Breast epithelium (tissue), 3 donors: Measurements from ENCODE around the gene HLA-DRB1.

ENCODE experiments used
- POLR2A ChIP-seq: fragments of 450-650 bp; IDR thresholded peaks from one replicate; pipeline ENCODE4 v1.6.1; 2016; ENCODE audit warnings: antibody characterized with exemption, mild to moderate bottlenecking, moderate library complexity
- TF ChIP-seq, protein P1 (sequence below), 3 donors: fragments of 450-650 bp; IDR thresholded peaks; one replicate each; pipeline ENCODE4 v1.5.1; 2016 to 2017; ENCODE audit warnings: antibody characterized with exemption in 3 of 3, mild to moderate bottlenecking in 3 of 3, moderate library complexity in 3 of 3

DNA sequence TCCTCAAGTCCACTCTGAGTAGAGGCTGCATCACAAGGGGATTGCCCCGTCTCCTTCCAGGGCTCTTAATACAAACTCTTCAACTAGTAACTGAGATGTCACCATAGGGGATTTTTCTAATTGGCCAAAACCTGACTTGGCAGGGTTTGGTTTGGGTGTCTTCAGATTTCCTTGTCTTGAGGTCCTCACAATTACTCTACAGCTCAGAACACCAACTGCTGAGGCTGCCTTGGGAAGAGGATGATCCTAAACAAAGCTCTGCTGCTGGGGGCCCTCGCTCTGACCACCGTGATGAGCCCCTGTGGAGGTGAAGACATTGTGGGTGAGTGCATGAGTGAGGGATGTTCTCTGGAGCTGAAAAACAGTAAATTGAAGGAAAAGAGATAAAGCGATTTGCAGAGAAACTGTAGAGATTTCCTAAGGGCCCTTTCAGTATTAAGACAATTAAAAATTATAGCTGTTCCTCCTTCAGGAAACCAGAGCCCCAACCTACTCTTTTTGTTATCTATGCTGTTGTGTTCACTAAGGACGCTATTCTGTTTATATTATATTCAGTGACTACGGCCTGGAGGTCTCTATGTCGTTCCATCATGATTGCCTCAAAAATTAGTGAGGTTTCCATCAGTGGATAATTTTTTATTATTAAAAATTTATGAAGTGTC lies 47.7 kb upstream of the HLA-DRB1 start, which contains the start of gene HLA-DQA1:
- TF ChIP-seq, protein P1, sequence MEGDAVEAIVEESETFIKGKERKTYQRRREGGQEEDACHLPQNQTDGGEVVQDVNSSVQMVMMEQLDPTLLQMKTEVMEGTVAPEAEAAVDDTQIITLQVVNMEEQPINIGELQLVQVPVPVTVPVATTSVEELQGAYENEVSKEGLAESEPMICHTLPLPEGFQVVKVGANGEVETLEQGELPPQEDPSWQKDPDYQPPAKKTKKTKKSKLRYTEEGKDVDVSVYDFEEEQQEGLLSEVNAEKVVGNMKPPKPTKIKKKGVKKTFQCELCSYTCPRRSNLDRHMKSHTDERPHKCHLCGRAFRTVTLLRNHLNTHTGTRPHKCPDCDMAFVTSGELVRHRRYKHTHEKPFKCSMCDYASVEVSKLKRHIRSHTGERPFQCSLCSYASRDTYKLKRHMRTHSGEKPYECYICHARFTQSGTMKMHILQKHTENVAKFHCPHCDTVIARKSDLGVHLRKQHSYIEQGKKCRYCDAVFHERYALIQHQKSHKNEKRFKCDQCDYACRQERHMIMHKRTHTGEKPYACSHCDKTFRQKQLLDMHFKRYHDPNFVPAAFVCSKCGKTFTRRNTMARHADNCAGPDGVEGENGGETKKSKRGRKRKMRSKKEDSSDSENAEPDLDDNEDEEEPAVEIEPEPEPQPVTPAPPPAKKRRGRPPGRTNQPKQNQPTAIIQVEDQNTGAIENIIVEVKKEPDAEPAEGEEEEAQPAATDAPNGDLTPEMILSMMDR (IDR thresholded peaks at IDR 0.05) = no peak
- no peak for TF ChIP-seq POLR2A
